GM18498 (cell line): ENCODE data around the gene SPRYD3.
A peak's percentile ranks its signal among the peaks of the same experiment; 100 is the strongest.

ENCODE experiments used
- ATAC-seq: cut with Tn5 transposase; IDR thresholded peaks from one replicate; pipeline ENCODE4 v1.9.1; 2021; ENCODE audit warnings: mild to moderate bottlenecking, moderate library complexity; ENCODE audit not compliant: unreplicated experiment

The SPRYD3 gene

GRCh38 chr12:53053218-53054111 lies 25.7 kb downstream of the SPRYD3 start:
- no peak for ATAC-seq

- no peak for ATAC-seq
Measured at GRCh38 chr12:53052419-53053217, 26.6 kb downstream of the SPRYD3 start.

GRCh38 chr12:53051881-53052412 lies 27.2 kb downstream of the SPRYD3 start:
- ATAC-seq: no peak

GRCh38 chr12:53051058-53051880 lies 27.9 kb downstream of the SPRYD3 start:
- ATAC-seq: no peak

GRCh38 chr12:53050426-53051057 lies 28.6 kb downstream of the SPRYD3 start:
- no peak for ATAC-seq

- no peak for ATAC-seq
Measured at GRCh38 chr12:53049571-53050318, 29.4 kb downstream of the SPRYD3 start, which contains the start of gene TNS2. Gene TNS2 (plus strand): TSS chr12:53050065. CDS start chr12:53050186, 121 bp downstream.

GRCh38 chr12:53048780-53049401 lies 30.3 kb downstream of the SPRYD3 start:
- ATAC-seq: no peak

- no peak for ATAC-seq
Measured at GRCh38 chr12:53048033-53048779, 31.0 kb downstream of the SPRYD3 start.

- peak; percentile 84 for ATAC-seq
Measured at GRCh38 chr12:53047221-53048032, 31.8 kb downstream of the SPRYD3 start.

GRCh38 chr12:53046655-53047220 lies 32.5 kb downstream of the SPRYD3 start:
- ATAC-seq: no peak

GRCh38 chr12:53045696-53046045 lies 33.5 kb downstream of the SPRYD3 start:
- ATAC-seq: no peak

- no peak for ATAC-seq
Measured at GRCh38 chr12:53044896-53045695, 34.1 kb downstream of the SPRYD3 start.

GRCh38 chr12:53044052-53044581 lies 35.1 kb downstream of the SPRYD3 start:
- no peak for ATAC-seq

- no peak for ATAC-seq
Measured at GRCh38 chr12:53042607-53043454, 36.4 kb downstream of the SPRYD3 start.

GRCh38 chr12:53039851-53040250 lies 39.3 kb downstream of the SPRYD3 start:
- no peak for ATAC-seq
